ENCODE results near the gene C16orf96.
"Not testable (repeated sequence)": the region's sequence is repeated elsewhere in the genome, so short reads cannot be mapped to it uniquely, and the experiment has no call there.

The C16orf96 gene

GRCh38 chr16:4566144-4566543 lies 10.0 kb downstream of the C16orf96 start:
- no peak for DNase-seq

DNA sequence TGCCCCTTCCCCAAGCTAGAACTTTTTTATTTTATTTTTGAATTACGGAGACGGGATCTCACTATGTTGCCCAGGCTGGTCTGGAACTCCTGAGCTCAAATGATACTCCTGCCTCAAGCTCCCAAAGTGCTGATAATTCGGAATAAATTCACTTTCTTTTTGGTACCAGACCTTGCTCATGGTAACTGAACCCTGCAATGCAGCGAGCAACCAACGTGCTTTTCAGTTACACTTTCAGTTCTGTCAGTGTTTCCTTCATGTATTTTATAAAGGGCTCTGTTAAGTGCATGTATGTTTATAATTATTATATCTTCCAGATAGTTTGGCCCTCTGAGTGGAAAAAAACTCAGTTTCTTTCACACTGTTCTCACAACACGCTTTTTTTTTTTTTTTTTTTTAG lies 13.9 kb downstream of the C16orf96 start:
- no peak for DNase-seq

DNA sequence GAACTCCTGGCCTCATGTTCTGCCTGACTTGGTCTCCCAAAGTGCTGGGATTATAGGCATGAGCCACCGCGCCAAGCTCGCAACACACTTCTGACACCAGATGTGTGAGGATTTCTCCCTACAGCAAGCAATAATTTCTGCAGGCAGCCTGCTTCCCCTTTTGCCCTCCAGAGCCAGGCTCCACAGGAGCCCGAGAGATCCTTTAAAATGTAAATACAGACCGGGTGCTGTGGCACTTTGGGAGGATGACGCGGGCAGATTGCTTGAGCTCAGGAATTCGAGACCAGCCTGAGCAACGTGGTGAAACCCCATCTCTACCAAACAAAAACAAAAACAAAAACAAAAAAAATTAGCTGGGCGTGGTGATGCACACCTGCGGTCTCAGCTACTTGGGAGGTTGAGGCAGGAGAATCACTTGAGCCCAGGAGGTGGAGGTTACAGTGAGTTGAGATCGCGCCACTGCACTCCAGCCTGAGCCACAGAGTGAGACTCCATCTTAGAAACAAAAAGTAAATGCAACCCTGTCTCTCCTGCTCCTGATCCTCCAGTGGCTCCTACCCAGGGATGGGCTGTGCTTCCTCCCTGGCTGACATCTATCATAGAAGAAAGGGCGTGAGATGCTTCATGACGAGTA lies 14.7 kb downstream of the C16orf96 start:
- no peak for DNase-seq

DNA sequence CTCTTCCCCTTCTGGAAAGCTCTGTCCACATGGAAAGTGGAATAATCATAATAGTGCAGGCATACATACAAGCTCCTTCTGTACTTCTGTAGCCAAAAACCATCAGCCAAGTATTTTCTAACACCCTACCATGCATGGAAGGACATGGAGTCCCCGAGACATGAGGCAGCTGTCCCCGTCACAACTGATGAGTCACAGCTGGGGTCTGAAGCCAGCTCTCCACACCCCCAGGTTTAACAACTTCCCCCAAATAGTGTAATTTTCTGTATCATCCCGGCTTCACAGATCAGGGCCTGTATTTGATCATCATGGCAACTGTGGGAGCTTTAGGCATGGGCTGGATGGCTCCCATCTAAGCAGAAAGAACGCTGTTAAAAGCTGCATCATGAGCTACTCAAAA lies 16.6 kb downstream of the C16orf96 start:
- no peak for DNase-seq

DNA sequence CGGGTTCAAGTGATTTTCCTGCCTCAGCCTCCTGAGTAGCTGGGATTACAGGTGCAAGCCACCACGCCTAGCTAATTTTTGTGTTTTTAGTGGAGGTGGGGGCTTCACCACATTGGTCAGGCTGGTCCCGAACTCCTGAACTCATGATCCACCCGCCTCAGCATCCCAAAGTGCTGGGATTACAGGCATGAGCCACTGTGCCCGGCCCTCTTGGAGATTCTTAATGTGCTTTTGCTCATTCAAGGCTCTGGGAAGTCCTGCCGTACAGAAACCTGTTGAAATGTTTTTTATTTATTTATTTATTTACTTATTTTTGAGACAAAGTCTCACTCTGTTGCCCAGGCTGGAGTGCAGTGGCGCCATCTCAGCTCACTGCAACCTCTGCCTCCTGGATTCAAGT lies 17.8 kb downstream of the C16orf96 start:
- not testable (repeated sequence) for DNase-seq

DNA sequence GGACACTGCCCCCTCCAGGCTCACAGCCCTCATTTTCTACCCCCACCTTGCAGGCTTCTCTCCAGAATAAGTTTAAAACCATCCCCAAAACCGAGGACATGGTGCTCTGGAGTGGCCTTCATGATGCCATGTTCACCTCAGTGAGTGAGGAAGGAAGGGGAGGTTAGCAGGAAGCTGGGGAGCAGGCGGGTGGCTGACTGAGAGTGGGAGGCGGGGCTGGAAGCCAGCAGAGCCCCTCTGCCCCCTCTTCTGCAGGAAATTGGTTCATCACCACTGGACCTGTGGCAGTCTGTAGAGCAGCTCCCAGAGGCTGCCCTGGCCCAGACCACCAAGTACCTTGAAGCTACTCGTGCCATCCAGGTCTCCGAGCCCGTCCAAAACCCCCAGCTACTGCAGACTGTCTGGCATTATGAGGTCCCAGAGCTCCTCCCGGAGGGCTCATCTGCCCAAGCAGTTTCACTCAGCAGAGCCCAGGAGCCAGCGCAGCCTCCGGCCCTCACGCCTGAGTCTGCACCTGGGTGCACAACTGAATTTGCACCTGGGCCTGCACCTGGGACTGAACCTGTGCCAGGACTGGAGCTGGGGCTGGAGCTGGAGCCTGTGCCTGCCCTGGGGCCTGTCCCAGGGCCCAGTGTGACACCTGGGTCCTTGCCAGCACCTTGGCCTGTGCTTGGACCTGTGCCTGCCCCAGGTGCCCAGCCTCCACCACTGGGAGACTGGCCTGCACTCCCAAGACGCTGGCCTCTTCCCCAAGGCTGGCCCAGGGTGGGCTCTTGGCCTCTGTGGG lies 19.0 kb downstream of the C16orf96 start:
- DNase-seq = no peak

DNA sequence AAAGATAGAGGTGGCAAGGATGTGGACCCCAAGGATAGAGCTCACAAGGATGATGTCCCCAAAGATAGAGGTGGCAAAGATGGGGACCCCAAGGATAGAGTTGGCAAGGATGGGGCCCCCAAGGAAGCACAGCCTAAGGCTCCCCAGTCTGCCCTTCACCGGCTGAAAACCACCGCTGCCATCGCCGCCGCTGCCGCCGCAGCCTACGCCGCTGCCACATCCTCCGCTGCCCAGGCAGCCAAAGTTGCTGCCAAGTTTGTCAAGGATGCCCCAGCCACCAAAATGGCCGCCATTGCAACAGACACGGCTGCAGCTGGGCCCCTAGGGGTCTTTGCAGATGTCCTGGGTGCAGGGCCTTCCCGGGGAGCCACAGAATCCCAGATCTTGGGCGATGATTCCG lies 19.9 kb downstream of the C16orf96 start:
- no peak for DNase-seq

GRCh38 chr16:4578961-4579530 lies 22.9 kb downstream of the C16orf96 start:
- peak; percentile 36 to 85 for DNase-seq

GRCh38 chr16:4580250-4580649 lies 24.1 kb downstream of the C16orf96 start:
- DNase-seq = no peak

GRCh38 chr16:4583906-4584305 lies 27.8 kb downstream of the C16orf96 start:
- DNase-seq = no peak

GRCh38 chr16:4586291-4586690 lies 30.2 kb downstream of the C16orf96 start:
- no peak for DNase-seq

DNA sequence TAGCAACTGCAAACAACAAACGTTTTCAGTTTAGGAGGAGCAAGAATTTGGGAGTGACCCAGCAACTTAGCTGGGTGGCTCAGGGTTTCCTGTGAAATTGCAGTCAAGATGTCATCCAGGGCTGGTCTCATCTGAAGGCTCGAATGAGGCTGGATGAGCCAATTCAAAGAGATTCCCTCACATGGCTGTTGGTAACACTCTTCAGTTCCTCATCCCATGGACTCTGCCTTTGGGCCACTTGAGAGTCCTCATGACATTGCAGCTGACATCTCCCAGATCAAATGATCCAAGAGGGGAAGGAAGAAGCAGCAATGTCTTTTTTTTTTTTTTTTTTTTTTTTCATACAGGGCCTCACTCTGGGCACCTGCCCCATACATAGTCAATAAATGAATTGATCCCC lies 32.2 kb downstream of the C16orf96 start:
- no peak for DNase-seq

DNA sequence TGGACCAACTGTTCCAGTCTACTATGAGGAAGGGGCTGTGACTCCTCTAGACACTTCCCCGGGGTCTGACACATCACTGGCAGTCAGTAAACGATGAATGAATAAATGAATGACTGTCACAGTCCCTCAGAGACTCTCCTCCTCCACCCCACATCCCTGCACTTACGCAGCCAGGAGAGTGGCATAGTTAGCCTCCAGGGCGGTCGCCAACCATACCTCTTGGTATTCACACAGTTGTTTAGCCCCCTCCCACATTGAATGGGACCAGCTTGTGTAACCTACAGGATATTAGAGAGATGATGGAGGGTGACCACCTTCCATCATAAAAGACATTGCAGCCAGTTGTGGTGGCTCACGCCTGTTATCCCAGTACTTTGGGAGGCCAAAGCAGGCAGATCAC lies 32.8 kb downstream of the C16orf96 start:
- no peak for DNase-seq

DNA sequence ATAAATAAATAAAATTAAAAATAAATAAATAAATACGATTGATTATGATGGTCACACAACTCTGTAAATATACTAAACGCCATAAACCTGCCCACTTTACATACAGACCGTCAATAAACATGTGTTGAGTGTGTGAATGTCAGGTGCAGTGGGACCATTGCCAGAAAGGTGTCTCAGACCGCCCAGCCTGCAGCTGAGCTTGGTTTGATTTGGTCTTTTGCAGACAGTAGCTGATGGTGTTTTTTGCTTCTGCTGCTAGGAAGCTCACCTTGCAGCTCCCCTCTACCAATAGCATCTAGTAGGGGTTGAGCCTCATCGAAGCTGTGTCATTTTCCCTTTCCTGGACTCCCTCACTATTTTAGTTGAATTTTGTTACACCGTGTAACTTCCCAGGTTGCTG lies 35.1 kb downstream of the C16orf96 start:
- no peak for DNase-seq

DNA sequence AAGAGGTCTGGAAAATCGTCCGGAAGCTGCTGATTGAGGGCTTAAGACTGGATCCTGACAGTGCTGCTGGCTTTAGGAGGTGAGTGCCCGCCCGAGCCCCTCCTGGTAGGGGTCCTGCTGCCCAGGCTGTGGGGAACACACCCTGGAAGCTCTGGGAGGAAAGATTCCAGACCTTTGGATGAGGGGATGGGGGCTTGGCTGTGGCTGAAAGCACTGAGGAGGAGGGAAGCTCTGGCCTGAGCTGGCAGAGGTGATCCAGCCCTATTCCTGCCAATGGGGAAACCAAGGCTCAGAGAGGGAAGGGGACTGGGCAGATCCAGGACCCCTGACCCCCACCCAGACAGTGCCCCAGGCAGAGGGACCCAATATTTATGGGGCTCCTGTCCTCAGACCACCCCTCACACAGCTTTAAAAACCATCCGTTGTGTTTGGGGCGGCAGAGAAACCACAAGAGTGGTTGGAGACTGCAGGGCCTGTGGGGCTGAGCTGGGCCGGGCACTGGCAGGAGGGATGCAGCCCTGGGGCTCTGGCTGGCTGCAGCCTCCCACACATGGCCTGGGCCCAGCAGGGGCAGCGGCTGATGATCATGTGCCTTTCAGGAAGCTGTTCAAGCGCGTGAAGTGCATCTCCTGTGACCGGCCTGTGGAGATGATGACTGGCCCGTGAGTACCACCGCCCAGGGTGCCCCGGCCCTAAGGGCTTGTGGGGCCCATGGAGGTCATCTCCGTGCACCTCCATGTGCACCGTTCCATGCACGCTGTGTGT lies 35.7 kb downstream of the C16orf96 start:
- DNase-seq = no peak

GRCh38 chr16:4593086-4593485 lies 36.9 kb downstream of the C16orf96 start:
- DNase-seq = no peak

DNA sequence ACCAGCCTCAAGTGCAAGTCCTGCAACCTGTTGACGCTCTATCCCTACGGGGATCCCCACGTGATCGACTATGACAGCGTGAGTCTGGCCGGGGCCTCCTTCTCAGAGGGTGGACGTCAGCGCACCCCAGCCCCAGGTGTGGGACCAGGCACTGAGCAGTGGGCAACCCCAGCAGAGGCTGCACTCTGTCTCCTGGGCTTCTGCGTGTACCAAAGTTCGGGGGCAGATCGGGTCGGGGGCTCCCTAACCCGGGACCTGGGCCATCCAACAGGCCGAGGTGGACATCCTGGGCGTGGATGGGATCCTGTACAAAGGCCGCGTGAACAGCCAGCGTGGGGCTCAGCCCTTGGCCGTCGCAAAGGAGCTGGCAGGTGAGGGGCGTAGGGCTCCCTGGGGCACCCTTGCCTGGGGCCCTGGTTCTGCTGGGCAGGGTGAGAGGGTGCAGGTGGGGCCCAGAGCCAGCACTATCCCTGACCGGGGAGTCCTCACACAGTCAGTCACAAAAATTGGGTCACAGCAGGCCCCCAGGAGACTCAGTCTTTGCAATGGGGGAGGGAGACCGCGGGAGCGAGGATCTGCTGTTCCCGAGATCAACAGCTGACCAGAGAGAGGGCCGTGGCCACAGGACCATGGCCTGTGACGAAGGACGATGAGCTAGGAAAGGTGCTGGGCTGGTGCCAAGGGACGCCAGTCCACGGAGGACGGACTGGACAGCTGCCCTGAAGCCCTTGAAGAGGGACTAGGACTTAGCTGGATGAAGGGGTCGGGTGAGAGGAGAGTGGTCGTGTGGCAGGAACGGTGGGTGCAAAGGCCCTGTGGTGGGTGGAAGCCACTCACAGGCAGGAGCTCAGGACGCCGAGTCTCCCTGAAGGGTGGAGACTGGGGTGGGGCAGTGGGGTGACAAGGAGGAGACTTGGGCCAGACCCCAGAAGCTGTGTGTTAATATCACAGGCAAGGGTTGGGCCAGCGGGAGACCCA lies 38.6 kb downstream of the C16orf96 start:
- no peak for DNase-seq

- DNase-seq = no peak
Measured at GRCh38 chr16:4597174-4597573, 41.0 kb downstream of the C16orf96 start.

DNA sequence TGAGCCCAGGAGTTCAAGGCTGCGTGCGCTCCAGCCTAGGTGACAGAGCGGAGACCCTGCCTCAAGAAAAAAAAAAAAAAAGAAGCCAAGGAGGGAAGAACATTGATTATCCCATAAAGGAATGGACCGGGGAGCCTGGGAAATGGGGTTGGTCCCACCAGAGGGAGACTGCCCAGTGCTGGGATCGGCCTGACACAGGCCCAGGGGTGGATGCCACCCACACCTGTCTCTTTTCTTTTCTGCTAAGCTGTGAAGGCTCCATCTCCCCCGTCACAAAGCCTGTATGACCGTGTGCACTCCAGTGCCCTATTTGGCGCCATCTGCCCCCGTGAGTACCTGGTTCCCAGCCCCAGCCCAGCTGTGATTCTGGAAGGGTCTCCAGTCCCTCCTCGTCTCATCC lies 42.9 kb downstream of the C16orf96 start:
- DNase-seq = no peak

DNA sequence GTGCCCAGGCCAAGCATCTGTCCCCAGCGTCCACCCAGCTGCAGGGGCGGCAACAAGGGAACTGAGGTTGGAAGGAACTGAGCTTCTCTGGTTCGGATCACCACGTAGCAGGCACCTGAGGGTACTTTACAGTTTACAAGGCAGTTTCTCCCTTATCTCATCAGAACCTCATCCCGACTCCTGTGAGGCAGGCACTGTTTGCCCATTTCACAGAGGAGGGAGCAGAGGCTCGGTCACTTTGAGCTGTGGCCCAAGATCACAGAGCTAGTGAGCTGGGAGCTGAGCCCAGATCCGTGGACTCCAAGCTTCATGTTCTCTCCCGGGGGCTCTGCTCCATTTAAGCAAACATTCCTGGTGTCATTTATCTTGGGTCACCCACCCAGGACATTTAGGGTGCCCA lies 43.4 kb downstream of the C16orf96 start:
- no peak for DNase-seq

DNA sequence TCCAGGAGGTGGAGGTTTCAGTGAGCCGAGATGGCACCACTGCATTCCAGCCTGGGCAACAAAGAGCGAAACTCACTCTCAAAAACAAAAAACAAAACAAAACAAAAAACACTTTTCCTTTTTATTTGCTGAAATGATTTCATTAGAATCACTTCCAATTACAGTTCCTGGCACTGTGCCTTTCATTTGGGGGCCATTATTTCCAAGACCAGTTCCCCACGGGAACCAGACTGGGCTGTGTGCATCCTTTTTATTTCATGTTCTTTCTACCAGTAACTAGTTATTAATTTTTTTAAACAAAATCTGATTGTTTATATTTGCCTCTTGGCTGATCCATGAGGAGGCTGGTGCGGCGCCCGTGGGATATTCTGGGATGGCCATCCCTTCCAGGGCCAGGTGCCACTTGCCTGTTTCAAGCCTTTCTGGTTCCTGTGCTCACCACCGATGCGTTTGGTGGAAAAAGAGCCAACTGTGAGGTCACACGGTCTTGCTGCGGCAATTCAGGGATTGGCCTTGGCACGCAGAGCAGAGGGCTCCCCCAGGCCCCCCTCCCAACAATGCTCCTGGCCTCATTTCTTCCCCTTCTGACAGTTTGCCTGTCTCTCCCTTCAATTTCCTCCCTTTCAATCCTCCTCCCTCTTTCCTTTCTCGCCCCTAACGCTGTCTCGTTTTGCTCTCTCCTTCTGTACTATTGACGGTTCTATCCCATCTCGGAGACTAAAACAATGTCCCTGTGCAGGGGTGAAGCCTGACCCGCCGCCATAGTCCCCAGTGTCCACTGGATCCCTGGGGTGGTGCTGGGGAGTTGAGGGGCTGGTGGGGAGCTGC lies 45.1 kb downstream of the C16orf96 start:
- DNase-seq = no peak

- no peak for DNase-seq
Measured at GRCh38 chr16:4601864-4602186, 45.7 kb downstream of the C16orf96 start.
